ENCODE measurements around the gene ESF1. TPM values are rescaled to one million over a fixed set of nuclear protein-coding genes. Genes with fewer than 3 reads are reported as not detected.

The ESF1 gene
- total and polyA plus RNA-seq, 10 of the 15 experiments (the other 5 are each of a cell fraction or from before 2014, with no cell fraction given), result 9.2 to 36.2 (median 18.4) TPM

DNA sequence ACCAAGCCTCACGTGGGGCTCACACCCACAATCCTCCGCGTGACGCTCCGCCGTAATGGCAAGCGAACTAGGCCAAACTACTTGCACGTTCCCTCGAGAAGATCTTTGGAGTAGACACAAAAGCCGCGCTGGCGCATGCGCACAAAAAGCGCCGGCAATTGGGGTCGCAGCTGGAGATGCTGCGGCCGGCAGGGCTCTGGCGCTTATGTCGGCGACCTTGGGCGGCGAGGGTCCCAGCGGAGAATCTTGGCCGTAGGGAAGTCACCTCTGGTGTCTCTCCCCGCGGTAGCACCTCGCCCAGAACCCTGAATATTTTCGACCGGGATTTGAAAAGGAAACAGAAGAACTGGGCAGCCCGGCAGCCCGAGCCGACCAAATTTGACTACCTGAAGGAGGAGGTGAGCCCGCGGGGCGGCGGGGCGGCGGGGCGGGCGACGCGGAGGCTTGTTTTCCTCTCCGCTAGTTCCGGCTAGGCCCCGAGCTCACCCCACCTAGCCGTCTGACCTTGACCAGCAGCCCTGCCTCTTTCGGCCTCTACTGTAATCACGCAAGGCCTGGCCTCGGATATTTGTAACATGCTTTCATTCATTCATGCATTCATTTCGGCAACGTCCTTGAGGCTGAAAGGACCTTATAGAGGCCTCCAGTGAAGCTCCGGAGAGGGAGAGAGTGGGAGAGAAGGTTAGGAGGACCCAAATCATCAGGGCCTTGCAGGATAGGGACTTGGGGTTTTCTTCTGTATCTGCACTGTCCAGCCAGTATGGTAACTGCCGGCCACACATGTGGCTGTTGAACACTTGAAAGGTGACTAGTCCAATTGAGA lies at the start of gene ESF1, which contains the start of gene NDUFAF5 (continued):
- peak; percentile 95 for TF ChIP-seq BHLHE40 (IDR thresholded peaks at IDR 0.05; ENCODE audit: borderline replicate concordance in 1 of 2, low read depth in 2 of 2, low read length in 1 of 2)
- no peak for TF ChIP-seq NR2C1 (IDR thresholded peaks at IDR 0.05)
- TF ChIP-seq, protein P1, sequence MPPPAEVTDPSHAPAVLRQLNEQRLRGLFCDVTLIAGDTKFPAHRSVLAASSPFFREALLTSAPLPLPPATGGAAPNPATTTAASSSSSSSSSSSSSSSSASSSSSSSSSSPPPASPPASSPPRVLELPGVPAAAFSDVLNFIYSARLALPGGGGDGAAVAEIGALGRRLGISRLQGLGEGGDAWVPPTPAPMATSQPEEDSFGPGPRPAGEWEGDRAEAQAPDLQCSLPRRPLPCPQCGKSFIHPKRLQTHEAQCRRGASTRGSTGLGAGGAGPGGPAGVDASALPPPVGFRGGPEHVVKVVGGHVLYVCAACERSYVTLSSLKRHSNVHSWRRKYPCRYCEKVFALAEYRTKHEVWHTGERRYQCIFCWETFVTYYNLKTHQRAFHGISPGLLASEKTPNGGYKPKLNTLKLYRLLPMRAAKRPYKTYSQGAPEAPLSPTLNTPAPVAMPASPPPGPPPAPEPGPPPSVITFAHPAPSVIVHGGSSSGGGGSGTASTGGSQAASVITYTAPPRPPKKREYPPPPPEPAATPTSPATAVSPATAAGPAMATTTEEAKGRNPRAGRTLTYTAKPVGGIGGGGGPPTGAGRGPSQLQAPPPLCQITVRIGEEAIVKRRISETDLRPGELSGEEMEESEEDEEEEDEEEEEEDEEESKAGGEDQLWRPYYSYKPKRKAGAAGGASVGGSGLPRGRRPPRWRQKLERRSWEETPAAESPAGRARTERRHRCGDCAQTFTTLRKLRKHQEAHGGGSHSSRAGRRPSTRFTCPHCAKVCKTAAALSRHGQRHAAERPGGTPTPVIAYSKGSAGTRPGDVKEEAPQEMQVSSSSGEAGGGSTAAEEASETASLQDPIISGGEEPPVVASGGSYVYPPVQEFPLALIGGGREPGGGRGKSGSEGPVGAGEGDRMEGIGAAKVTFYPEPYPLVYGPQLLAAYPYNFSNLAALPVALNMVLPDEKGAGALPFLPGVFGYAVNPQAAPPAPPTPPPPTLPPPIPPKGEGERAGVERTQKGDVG (CRISPR knock-in tag; IDR thresholded peaks at IDR 0.05), result no peak
- TF ChIP-seq MYB (IDR thresholded peaks at IDR 0.05; ENCODE audit: borderline replicate concordance, low read depth, low read length), result 0 out of 2 replicates have a peak, but pooled peaks have one; percentile 39
- TF ChIP-seq RBBP5 (conservative IDR thresholded peaks at IDR 0.05), result no peak
- TF ChIP-seq NFYB (IDR thresholded peaks at IDR 0.05; ENCODE audit: insufficient read depth, low read depth, low read length), result no peak
- TF ChIP-seq SP1 (IDR thresholded peaks at IDR 0.05; ENCODE audit: low read depth, low read length), result peak; percentile 83
- TF ChIP-seq SIX5 (IDR thresholded peaks at IDR 0.05; ENCODE audit: low read depth, low read length, severe bottlenecking), result peak; percentile 52
- no peak for TF ChIP-seq PAX8 (IDR thresholded peaks at IDR 0.05)
- peak; percentile 58; the same call in 1 of the 2 replicates for TF ChIP-seq SREBF1 (IDR thresholded peaks at IDR 0.05; ENCODE audit: low read length)
- TF ChIP-seq, protein P2, sequence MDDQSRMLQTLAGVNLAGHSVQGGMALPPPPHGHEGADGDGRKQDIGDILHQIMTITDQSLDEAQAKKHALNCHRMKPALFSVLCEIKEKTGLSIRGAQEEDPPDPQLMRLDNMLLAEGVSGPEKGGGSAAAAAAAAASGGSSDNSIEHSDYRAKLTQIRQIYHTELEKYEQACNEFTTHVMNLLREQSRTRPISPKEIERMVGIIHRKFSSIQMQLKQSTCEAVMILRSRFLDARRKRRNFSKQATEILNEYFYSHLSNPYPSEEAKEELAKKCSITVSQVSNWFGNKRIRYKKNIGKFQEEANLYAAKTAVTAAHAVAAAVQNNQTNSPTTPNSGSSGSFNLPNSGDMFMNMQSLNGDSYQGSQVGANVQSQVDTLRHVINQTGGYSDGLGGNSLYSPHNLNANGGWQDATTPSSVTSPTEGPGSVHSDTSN (IDR thresholded peaks at IDR 0.05; ENCODE audit: insufficient replicate concordance, low read depth, low read length), result peak; percentile 8
- TF ChIP-seq FOXM1 (IDR thresholded peaks at IDR 0.05; ENCODE audit: low read depth, low read length), result 0 out of 2 replicates have a peak, but pooled peaks have one; percentile 7
- TF ChIP-seq BCL11A (IDR thresholded peaks at IDR 0.05; ENCODE audit: low read depth, low read length), result no peak
- TF ChIP-seq, protein P3, sequence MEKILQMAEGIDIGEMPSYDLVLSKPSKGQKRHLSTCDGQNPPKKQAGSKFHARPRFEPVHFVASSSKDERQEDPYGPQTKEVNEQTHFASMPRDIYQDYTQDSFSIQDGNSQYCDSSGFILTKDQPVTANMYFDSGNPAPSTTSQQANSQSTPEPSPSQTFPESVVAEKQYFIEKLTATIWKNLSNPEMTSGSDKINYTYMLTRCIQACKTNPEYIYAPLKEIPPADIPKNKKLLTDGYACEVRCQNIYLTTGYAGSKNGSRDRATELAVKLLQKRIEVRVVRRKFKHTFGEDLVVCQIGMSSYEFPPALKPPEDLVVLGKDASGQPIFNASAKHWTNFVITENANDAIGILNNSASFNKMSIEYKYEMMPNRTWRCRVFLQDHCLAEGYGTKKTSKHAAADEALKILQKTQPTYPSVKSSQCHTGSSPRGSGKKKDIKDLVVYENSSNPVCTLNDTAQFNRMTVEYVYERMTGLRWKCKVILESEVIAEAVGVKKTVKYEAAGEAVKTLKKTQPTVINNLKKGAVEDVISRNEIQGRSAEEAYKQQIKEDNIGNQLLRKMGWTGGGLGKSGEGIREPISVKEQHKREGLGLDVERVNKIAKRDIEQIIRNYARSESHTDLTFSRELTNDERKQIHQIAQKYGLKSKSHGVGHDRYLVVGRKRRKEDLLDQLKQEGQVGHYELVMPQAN (conservative IDR thresholded peaks at IDR 0.05), result peak; percentile 72; the same call in 1 of the 2 replicates
- TF ChIP-seq TARDBP (IDR thresholded peaks at IDR 0.05; ENCODE audit: borderline replicate concordance), result peak; percentile 76; the same call in 1 of the 2 replicates
- no peak; the same call in 1 of the 2 replicates for TF ChIP-seq ZNF24 (IDR thresholded peaks at IDR 0.05)
- TF ChIP-seq, protein P4, sequence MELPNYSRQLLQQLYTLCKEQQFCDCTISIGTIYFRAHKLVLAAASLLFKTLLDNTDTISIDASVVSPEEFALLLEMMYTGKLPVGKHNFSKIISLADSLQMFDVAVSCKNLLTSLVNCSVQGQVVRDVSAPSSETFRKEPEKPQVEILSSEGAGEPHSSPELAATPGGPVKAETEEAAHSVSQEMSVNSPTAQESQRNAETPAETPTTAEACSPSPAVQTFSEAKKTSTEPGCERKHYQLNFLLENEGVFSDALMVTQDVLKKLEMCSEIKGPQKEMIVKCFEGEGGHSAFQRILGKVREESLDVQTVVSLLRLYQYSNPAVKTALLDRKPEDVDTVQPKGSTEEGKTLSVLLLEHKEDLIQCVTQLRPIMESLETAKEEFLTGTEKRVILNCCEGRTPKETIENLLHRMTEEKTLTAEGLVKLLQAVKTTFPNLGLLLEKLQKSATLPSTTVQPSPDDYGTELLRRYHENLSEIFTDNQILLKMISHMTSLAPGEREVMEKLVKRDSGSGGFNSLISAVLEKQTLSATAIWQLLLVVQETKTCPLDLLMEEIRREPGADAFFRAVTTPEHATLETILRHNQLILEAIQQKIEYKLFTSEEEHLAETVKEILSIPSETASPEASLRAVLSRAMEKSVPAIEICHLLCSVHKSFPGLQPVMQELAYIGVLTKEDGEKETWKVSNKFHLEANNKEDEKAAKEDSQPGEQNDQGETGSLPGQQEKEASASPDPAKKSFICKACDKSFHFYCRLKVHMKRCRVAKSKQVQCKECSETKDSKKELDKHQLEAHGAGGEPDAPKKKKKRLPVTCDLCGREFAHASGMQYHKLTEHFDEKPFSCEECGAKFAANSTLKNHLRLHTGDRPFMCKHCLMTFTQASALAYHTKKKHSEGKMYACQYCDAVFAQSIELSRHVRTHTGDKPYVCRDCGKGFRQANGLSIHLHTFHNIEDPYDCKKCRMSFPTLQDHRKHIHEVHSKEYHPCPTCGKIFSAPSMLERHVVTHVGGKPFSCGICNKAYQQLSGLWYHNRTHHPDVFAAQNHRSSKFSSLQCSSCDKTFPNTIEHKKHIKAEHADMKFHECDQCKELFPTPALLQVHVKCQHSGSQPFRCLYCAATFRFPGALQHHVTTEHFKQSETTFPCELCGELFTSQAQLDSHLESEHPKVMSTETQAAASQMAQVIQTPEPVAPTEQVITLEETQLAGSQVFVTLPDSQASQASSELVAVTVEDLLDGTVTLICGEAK (IDR thresholded peaks at IDR 0.05; ENCODE audit: borderline replicate concordance), result no peak

All from GM12878 (cell line).